ENCODE measurements around the gene HSPD1. TPM values are rescaled to one million over a fixed set of nuclear protein-coding genes. Genes with fewer than 3 reads are reported as not detected.

The HSPD1 gene
- total and polyA plus RNA-seq, 2 of the 13 experiments (the other 11 are each of a cell fraction or from before 2014, with no cell fraction given): 685 to 2,610 TPM

- peak; percentile 63; the same call in 1 of the 2 replicates for TF ChIP-seq NCOA1 (CRISPR knock-in tag; IDR thresholded peaks at IDR 0.05)
- no peak for TF ChIP-seq ZNF644 (CRISPR knock-in tag; IDR thresholded peaks at IDR 0.05; ENCODE audit: low read depth)
- TF ChIP-seq TFE3 (CRISPR knock-in tag; IDR thresholded peaks at IDR 0.05): peak; percentile 96
- peak; percentile 98 for TF ChIP-seq ZMAT3 (CRISPR knock-in tag; conservative IDR thresholded peaks at IDR 0.05)
- TF ChIP-seq MAFG (CRISPR knock-in tag; IDR thresholded peaks at IDR 0.05): no peak
- peak; percentile 98 for TF ChIP-seq HOXA3 (CRISPR knock-in tag; IDR thresholded peaks at IDR 0.05)
- TF ChIP-seq CBX1 (IDR thresholded peaks at IDR 0.05; ENCODE audit: low read depth): peak; percentile 95
- TF ChIP-seq ZNF609 (CRISPR knock-in tag; IDR thresholded peaks at IDR 0.05; ENCODE audit: borderline replicate concordance): peak; percentile 93
- TF ChIP-seq POLR2AphosphoS2 (IDR thresholded peaks at IDR 0.05; ENCODE audit: low read depth, low read length): no peak
- peak; percentile 98 for TF ChIP-seq ZNF431 (CRISPR knock-in tag; IDR thresholded peaks at IDR 0.05; ENCODE audit: borderline replicate concordance, low read depth)
- TF ChIP-seq SP1 (IDR thresholded peaks at IDR 0.05): peak; percentile 61; the same call in 1 of the 2 replicates
- peak; percentile 100 for TF ChIP-seq SP1 (CRISPR knock-in tag; IDR thresholded peaks at IDR 0.05)
- peak; percentile 96 for TF ChIP-seq ZBTB43 (CRISPR knock-in tag; conservative IDR thresholded peaks at IDR 0.05)
- TF ChIP-seq MXD3 (CRISPR knock-in tag; IDR thresholded peaks at IDR 0.05): peak; percentile 97; the same call in 1 of the 2 replicates
- no peak for TF ChIP-seq ZNF207 (IDR thresholded peaks at IDR 0.05; ENCODE audit: borderline replicate concordance)
- peak; percentile 40; the same call in 1 of the 2 replicates for TF ChIP-seq NR2F6 (IDR thresholded peaks at IDR 0.05)
- peak; percentile 87 for TF ChIP-seq NR2F6 (CRISPR knock-in tag; IDR thresholded peaks at IDR 0.05)
- peak; percentile 96 for TF ChIP-seq GABPB1 (CRISPR knock-in tag; IDR thresholded peaks at IDR 0.05)
- no peak for TF ChIP-seq SMARCE1 (IDR thresholded peaks at IDR 0.05; ENCODE audit: borderline replicate concordance)
- TF ChIP-seq ZNF766 (CRISPR knock-in tag; IDR thresholded peaks at IDR 0.05; ENCODE audit: borderline replicate concordance): peak; percentile 90
- peak; percentile 93 for TF ChIP-seq ZFP90 (CRISPR knock-in tag; IDR thresholded peaks at IDR 0.05; ENCODE audit: borderline replicate concordance)
- peak; percentile 100 for TF ChIP-seq TAF1 (CRISPR knock-in tag; IDR thresholded peaks at IDR 0.05)
- peak; percentile 94; the same call in 1 of the 2 replicates for TF ChIP-seq ZNF572 (CRISPR knock-in tag; IDR thresholded peaks at IDR 0.05)
- peak; percentile 98 for TF ChIP-seq BORCS8-MEF2B (CRISPR knock-in tag; IDR thresholded peaks at IDR 0.05)
- peak; percentile 79 for TF ChIP-seq JARID2 (CRISPR knock-in tag; IDR thresholded peaks at IDR 0.05; ENCODE audit: insufficient replicate concordance)
These were observed 16.2 kb upstream of the HSPD1 start, which contains the start of gene MOB4 (continued) for GRCh38 chr2:197515739-197516392.
